Rectal smooth muscle tissue (tissue), 1 donor: ENCODE results near the gene TMEM132C.

Experiments used
- H3K27ac ChIP-seq: one replicate; pipeline ENCODE4 v1.7.0; 2013; ENCODE audit warnings: low read depth, low read length, inconsistent platforms
- H3K27me3 ChIP-seq: one replicate; pipeline ENCODE4 v1.7.0; 2013; ENCODE audit warnings: low read length; ENCODE audit not compliant: control insufficient read depth, insufficient read depth
- H3K36me3 ChIP-seq: one replicate; pipeline ENCODE4 v1.7.0; 2013; ENCODE audit warnings: low read length; ENCODE audit not compliant: control insufficient read depth, insufficient read depth
- H3K4me1 ChIP-seq: one replicate; pipeline ENCODE4 v1.7.0; 2013; ENCODE audit warnings: low read length; ENCODE audit not compliant: control insufficient read depth, insufficient read depth
- H3K4me3 ChIP-seq: one replicate; pipeline ENCODE4 v1.7.0; 2013; ENCODE audit warnings: low read length
- H3K9ac ChIP-seq: one replicate; pipeline ENCODE4 v1.7.0; 2013; ENCODE audit warnings: low read length

The TMEM132C gene

GRCh38 chr12:128325646-128326045 is 58.7 kb downstream of the TMEM132C start:
- H3K27me3 ChIP-seq, result no peaks in the 10 kb centered on the region
- no peaks in the 10 kb centered on the region for H3K36me3 ChIP-seq
- H3K4me1 ChIP-seq, result no peaks in the 10 kb centered on the region
- H3K4me3 ChIP-seq, result no peak overlapping the region
- no peak overlapping the region for H3K9ac ChIP-seq
- no peak overlapping the region for H3K27ac ChIP-seq

GRCh38 chr12:128326406-128326805 is 59.4 kb downstream of the TMEM132C start:
- Histone ChIP-seq H3K36me3 (no peaks in the 10 kb centered on the region), H3K9ac (no peak overlapping the region)

DNA sequence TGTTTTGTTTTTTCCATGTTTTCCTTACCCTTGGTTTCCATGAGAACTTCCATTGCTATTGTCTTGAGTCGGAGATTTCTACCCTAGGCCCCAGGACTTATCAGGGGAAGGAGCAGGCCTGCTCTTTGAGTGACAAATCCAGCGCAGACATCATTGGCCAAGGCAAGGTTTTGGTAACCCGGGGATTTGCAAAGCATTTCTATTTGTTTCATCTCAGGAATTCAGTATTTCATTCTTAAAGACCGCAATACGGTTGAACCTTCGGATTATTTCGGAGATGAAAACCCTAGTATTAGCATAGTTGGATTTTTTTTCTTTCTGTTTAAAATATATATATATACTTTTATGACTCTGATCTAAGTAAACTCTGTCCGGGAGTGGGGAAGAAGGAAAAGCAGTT is 62.0 kb downstream of the TMEM132C start:
- no peak overlapping the region for H3K4me3 ChIP-seq
- H3K9ac ChIP-seq, result no peak overlapping the region
- H3K27me3 ChIP-seq, result no peaks in the 10 kb centered on the region
- H3K27ac ChIP-seq, result no peak overlapping the region
- H3K4me1 ChIP-seq, result no peaks in the 10 kb centered on the region
- no peaks in the 10 kb centered on the region for H3K36me3 ChIP-seq

More at GRCh38 chr12:128326406-128326805, 59.4 kb downstream of the TMEM132C start:
- no peaks in the 10 kb centered on the region for H3K4me1 ChIP-seq
- no peak overlapping the region for H3K27ac ChIP-seq
- no peak overlapping the region for H3K4me3 ChIP-seq
- H3K27me3 ChIP-seq, result no peaks in the 10 kb centered on the region

GRCh38 chr12:128336204-128337070 is 69.5 kb downstream of the TMEM132C start:
- H3K27me3 ChIP-seq, result no peaks in the 10 kb centered on the region
- no peaks in the 10 kb centered on the region for H3K36me3 ChIP-seq
- no peak overlapping the region for H3K9ac ChIP-seq
- H3K4me1 ChIP-seq, result no peaks in the 10 kb centered on the region
- no peak overlapping the region for H3K27ac ChIP-seq
- no peak overlapping the region for H3K4me3 ChIP-seq

GRCh38 chr12:128337071-128337345 is 70.0 kb downstream of the TMEM132C start:
- H3K4me3 ChIP-seq, result no peak overlapping the region
- H3K9ac ChIP-seq, result no peak overlapping the region
- no peak overlapping the region for H3K27ac ChIP-seq
- H3K27me3 ChIP-seq, result no peaks in the 10 kb centered on the region
- H3K4me1 ChIP-seq, result no peaks in the 10 kb centered on the region
- H3K36me3 ChIP-seq, result no peaks in the 10 kb centered on the region

DNA sequence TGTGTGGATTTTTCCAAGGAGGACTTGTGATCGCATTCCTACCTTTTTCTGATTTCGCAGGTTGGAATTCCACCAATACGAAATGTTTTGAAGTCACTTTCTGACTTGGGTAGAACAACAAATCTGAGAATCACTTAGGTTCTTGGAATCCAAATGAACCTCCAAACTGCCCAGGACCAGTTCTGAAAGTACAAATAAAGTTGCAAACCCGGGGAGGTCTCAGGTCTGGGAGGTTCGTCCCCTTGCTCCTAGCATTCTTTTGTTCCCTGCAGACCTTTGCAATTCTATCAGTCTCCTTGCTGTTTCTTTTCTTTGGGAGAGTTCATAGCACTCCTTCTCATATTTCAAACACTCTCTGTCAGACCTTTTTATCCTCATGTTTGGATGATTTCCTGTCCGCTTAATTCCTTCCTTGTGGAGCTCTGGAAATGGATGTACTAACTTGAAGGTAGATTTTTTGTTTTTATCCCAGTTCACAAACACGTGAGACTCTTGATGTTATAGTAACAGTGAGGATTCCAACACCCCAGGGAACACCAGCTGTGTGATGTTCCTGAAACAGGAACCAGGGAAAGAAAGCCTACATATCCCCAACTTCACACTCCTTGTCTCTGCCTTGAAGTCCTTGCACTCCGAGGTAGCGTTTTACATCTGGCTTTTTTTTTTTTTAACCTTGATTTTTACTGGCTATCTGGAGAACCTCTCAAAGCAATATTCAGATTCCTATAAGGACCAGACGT is 70.6 kb downstream of the TMEM132C start:
- Histone ChIP-seq H3K9ac (no peak overlapping the region), H3K4me3 (no peak overlapping the region), H3K4me1 (no peaks in the 10 kb centered on the region), H3K27me3 (no peaks in the 10 kb centered on the region), H3K27ac (no peak overlapping the region), H3K36me3 (no peaks in the 10 kb centered on the region)

DNA sequence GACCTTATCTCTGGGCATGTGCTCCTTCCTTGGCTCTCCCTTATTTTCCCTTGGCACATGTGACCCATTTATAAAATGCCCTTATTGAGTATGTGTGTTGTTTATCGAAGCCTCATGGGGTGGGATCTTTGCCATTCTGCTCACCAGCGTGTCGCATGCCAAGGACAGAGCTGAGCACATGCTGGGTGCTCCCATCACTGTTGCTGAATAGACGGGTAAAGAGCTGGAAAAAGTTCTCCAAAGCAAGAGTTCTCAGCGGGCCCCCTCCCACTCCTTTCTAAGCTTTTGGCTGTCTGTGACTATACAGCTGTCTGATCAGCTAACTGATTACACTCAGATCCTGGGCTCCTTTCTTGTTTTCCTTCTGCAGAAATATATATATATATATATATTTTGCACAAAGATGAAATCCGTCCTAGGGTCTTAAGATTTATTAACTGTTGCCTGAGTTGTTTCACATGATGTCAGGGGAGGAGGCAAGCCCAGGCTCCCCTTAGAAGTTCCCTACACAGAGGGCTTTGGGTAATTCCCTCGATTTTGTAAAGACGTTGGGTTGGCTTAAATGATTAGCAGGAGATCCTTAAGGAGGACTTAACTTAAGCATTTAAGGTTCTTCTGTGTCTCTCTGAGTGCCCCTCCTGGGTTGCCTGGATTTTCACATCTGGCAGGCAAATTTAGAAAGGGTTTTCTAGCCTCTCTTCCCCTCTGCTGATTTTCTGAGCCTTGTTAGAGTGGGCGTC is 71.6 kb downstream of the TMEM132C start:
- H3K27me3 ChIP-seq, result no peaks in the 10 kb centered on the region
- no peak overlapping the region for H3K27ac ChIP-seq
- no peak overlapping the region for H3K9ac ChIP-seq
- no peaks in the 10 kb centered on the region for H3K4me1 ChIP-seq
- H3K36me3 ChIP-seq, result no peaks in the 10 kb centered on the region
- H3K4me3 ChIP-seq, result no peak overlapping the region

- H3K27ac ChIP-seq, result no peak overlapping the region
- no peak overlapping the region for H3K9ac ChIP-seq
- H3K36me3 ChIP-seq, result no peaks in the 10 kb centered on the region
- H3K27me3 ChIP-seq, result no peaks in the 10 kb centered on the region
- no peak overlapping the region for H3K4me3 ChIP-seq
- H3K4me1 ChIP-seq, result no peaks in the 10 kb centered on the region
Measured at GRCh38 chr12:128339126-128339520, 72.2 kb downstream of the TMEM132C start.

- Histone ChIP-seq H3K27me3 (no peaks in the 10 kb centered on the region), H3K4me3 (no peak overlapping the region), H3K4me1 (no peaks in the 10 kb centered on the region), H3K27ac (no peak overlapping the region), H3K36me3 (no peaks in the 10 kb centered on the region), H3K9ac (no peak overlapping the region)
Measured at GRCh38 chr12:128339631-128340030, 72.7 kb downstream of the TMEM132C start.

DNA sequence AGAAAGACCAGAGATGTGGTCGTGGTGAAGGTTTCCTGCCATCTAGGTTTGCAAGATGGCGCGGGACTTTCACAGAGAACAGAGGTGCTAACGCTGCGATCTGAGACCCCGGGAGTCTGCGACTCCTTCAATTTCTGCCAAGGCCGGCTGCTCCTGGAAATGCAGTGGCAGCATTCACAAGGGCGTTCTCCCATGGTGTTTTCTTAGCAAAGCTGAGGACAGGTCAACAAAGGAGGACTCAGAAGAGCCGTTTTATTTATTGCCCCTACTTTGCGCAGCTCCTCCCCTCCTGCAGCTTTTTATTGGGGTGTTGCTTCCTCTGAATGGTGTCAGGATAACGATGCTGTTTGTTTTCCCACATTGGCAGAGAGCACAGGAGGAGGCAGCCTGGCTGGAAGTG is 86.3 kb downstream of the TMEM132C start:
- no peaks in the 10 kb centered on the region for H3K27me3 ChIP-seq
- H3K36me3 ChIP-seq, result no peaks in the 10 kb centered on the region
- H3K4me3 ChIP-seq, result no peak overlapping the region
- H3K4me1 ChIP-seq, result no peaks in the 10 kb centered on the region
- H3K9ac ChIP-seq, result no peak overlapping the region
- no peak overlapping the region for H3K27ac ChIP-seq

GRCh38 chr12:128356547-128356946 is 89.6 kb downstream of the TMEM132C start:
- H3K4me3 ChIP-seq, result no peak overlapping the region
- H3K9ac ChIP-seq, result no peak overlapping the region
- H3K27me3 ChIP-seq, result no peaks in the 10 kb centered on the region
- H3K27ac ChIP-seq, result no peak overlapping the region
- no peaks in the 10 kb centered on the region for H3K36me3 ChIP-seq
- no peaks in the 10 kb centered on the region for H3K4me1 ChIP-seq

DNA sequence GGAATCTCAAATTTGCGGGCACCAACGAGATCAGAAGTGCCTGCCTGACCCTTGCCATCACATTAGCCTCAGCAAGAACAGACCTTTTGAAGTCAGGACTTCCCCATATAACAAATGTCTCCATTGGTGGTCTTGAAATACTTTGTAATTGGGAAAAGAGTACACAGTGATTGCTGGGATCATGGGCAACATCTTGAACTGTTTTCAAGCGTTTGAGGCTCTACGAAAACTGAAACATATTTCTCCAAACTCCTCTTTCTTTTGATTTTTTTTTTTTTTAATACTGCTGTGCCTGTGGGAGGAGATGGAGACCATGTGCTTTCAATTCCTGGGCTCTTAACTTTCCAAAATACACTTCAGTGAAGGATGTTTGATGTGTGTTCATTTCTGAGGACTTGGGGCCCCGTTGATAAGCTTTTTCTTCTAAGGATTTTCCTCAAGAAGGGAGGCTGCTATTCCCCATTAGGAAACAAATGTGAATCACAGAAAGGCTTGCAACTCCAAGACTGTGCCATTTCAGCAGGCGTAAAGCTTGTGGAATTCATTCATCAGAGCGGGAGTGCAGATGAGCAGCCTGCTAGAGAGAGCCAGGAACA is 94.5 kb downstream of the TMEM132C start:
- H3K4me1 ChIP-seq, result no peaks in the 10 kb centered on the region
- H3K27me3 ChIP-seq, result peaks cover 3% of the 10 kb centered on the region
- no peak overlapping the region for H3K9ac ChIP-seq
- no peak overlapping the region for H3K27ac ChIP-seq
- H3K36me3 ChIP-seq, result no peaks in the 10 kb centered on the region
- H3K4me3 ChIP-seq, result no peak overlapping the region
